GM18867 (cell line): Measurements from ENCODE around the gene ANGPTL2.

Experiments
- ATAC-seq: cut with Tn5 transposase; IDR thresholded peaks from one replicate; pipeline ENCODE4 v1.9.1; 2021; ENCODE audit warnings: mild to moderate bottlenecking, moderate library complexity; ENCODE audit not compliant: unreplicated experiment

Gene ANGPTL2

GRCh38 chr9:127121628-127122175 is 733 bp downstream of the ANGPTL2 start:
- no peak for ATAC-seq

- no peak for ATAC-seq
Measured at GRCh38 chr9:127119320-127119709, 3.1 kb downstream of the ANGPTL2 start.

- no peak for ATAC-seq
Measured at GRCh38 chr9:127118597-127119319, 3.7 kb downstream of the ANGPTL2 start.

DNA sequence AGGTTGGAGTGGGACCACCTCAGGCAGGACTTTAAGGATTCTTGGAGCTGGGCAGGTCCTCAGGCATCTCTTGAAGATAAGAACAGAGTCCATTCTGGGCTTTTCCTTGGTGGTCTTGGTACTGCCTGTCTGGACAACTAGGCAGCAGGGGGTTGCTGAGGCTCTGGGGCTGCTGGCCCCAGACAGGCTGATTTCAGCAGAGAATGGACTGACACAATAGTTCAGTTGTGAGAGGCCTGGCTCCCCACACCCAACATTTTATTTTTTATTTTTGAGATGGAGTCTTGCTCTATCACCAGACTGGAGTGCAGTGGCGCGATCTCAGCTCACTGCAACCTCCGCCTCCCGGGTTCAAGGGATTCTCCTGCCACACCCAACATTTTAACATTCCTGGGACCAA is 4.6 kb downstream of the ANGPTL2 start:
- no peak for ATAC-seq

- ATAC-seq = no peak
Measured at GRCh38 chr9:127116957-127117356, 5.5 kb downstream of the ANGPTL2 start.

GRCh38 chr9:127116088-127116726 is 6.2 kb downstream of the ANGPTL2 start:
- ATAC-seq = no peak

GRCh38 chr9:127114606-127115005 is 7.8 kb downstream of the ANGPTL2 start:
- no peak for ATAC-seq

DNA sequence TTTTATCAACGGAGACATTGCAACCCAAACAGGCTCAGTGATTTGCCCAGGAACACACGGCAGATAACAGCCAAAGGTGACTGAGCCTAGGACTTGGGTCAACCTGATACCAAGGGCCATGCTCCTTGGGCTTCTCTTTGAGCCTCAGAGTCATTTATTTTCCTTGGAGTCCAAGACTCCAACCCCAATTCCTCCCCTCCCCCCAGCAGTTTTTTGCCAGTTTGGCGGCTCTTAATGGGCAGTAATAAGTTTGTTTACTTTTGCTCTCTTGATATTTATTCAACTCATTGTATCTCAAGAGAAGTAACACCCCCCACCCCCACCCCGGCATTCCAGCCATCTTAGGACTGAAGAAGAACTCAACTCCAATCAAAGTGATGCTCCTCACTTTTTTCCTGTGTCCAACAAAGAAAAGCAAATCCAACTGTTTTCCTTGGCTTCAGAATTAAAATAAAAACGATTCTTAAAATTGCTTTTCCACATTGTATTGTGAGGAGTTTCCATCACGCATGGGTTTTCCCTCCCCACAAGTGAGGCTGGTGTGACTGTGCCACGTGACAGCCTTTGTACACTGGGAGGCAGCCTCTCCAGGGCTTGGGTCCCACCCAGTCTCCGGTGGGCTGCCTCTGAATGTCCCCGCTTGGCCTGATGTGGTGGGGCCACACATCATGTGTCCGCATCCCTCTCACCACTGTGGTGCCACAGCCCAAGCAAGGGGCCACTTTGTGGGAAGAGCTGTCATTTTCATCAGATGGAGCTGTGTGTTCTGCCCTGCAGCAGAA is 9.1 kb downstream of the ANGPTL2 start:
- ATAC-seq = no peak

- ATAC-seq = no peak
Measured at GRCh38 chr9:127112735-127113161, 9.7 kb downstream of the ANGPTL2 start.

GRCh38 chr9:127112056-127112455 is 10.4 kb downstream of the ANGPTL2 start:
- ATAC-seq = no peak

DNA sequence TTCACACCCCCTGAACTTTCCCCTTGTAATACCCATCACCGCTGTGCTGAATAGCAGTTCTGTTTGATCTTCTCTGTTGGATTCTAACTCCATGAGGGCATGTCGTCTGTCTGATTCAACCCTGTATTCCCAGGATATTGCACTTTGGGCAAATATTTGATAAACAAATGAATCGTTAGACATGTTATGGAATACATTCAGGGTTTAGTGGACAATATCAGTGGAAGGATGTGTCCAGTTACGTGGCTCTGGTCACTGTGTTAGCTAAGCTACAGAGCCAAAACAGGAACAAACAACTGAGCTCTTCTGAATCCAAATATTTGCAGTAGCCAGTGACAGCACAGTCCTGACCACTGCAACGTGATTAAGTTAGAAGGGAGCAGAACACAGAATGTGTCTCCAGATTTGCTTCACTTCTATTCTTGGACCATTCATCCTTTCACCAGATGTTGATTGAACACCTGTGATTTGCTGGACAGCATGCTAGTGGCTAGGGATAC is 13.2 kb downstream of the ANGPTL2 start:
- ATAC-seq = no peak

DNA sequence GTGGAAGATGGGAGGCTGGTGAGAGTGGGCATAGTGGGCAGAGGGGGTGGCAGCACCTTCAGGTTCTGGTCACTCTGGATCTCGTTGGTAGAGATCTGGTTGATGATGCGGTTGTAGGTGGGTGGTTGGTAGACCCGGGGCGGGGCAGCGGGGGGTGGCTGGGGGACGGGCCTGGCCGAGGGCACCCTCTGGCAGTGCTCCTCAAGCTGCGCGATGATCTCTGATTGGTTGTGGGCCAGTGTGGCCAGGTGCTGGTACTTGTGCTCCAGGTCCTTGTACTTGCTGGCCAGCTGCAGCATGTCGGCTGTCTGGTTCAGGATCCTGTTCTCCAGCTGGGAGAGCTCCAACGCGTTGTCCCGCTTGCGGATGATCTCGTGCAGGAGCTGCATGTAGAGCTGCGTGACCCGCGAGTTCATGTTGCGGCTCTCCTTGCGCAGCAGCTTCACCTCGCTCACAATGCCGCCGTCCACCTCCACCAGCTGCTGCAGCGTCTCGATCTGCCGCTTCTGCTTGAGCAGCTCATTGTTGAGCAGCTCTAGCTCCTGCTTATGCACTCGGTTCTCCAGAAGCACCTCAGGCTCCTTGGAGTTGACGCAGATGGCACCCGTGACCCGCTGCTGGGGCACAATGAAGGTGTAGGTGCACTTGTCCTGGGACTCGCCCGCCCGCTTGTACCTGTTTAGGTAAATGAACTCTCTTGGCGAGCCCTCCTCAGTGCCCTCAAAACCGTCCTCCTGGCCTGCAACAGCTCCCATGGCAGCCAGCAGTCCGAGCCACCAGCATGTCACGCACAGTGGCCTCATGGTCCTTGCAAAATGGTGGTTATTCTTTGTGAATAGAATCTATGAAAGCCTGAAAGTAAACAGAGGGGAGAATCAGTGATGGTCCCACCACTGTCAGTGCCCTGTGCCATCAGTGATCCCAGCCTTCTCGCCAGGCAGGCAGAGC is 14.2 kb downstream of the ANGPTL2 start:
- ATAC-seq = no peak

DNA sequence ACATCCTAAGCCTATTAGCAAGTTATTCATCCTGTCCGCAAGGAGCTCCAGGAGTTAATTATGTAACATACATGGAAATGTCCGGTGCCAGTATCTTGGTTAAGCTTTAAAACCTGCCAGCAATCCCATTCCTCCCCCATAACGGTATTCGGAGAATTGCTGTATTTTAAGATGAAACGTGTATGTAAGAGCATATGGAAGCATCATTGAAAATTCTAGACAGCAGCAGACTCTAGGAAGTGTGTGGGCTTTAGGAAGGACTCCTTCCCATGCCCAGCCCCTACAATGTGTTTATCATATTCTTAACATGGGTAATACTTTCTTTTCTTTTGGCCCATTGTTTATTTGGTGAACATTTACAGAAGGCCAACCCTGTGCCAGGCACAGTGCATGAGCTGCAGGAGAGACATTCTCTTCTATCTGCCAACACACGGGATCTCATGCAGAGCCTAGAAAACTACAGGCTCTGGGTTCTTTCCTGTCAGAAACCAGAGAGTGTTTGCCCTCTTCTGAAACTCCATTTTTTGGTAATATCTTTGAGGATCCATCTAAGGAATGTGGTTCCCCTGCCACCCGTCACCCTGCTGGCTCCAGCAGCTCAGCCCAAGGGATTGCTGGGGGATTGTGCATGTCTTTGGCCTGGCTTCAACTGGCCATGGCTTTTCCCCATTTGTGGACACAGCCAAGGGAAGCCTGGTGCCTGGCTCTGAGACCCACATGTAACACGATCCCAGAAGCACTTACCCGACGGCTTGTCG is 15.1 kb downstream of the ANGPTL2 start:
- ATAC-seq = no peak

DNA sequence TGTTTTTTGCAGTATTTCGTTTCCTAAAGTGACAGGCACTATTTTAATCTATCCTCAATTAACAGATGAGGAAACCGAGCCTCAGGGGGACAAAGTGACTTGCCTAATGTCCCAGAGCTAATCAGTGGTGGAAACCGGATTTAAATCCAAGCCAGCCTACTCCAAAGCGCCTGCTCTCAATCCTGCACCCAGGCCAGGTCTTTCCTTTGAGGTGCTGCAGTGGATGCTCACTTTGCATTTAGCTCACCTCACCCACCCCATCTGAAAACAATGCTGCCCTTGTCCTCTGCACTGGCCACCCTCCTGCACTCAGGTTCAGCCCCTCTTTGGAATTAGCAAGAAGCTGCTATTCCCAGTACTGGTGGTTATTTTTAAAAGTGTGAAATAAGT is 16.0 kb downstream of the ANGPTL2 start:
- ATAC-seq = no peak

GRCh38 chr9:127105805-127106465 is 16.5 kb downstream of the ANGPTL2 start:
- no peak for ATAC-seq

DNA sequence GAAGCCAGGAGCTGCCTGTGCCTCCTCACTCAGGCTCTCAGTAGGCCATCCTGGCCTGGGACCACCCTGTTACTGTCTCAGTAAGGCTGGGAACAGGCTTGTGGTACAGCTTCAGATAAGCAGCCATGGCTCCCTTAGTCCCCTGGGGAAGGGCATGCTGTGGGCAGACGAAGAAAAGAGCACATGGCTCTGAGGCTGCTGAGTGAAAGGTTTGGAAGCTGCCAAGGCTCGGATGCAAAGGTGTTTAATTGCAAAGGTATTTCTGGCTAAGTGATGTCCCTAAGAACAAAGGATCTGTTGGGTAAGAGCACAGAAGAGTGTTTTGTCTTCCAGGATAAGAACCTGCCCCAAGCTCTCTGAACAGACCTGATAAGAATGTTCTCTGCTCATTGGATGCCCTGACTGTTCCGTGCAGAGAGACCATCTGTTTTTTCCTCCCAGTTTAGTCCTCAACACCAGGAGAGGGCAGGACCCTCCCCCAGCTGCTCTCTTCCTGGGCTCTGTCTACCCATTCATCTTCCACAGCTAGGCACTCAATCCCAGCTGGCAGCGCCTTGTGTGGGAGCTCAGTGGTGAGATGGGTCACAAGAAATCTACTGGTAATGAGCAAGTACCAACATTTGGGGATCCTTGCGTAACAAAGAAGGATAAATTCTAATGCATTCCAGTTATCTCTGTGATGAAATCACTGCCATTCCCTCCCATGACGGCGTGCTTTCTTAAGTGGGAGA is 17.7 kb downstream of the ANGPTL2 start:
- ATAC-seq = no peak

- no peak for ATAC-seq
Measured at GRCh38 chr9:127102788-127103187, 19.6 kb downstream of the ANGPTL2 start.

DNA sequence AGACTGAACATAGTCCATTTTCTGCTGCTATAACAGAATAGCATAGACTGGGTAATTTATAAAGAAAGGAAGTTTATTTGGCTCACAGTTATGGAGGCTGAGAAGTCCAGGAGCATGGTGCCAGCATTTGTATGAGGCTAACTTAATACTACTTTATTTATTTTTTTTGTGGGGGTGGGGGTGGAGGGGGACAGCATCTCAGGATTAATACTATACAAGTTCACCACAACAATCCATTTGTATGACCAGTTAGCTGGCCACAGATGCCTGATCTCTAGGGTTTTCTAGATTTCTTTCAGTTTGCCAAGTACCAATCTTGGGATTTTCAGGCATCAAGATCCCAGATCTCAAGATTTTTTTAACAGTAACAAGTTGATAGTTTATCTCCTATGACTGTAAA is 20.3 kb downstream of the ANGPTL2 start:
- no peak for ATAC-seq
